ENCODE measurements around the gene ASPRV1. TPM values are rescaled to one million over a fixed set of nuclear protein-coding genes. Genes with fewer than 3 reads are reported as not detected.

The ASPRV1 gene
- total and polyA plus RNA-seq, 3 donors from 2014 or later = 3.5 to 9.2 (median 8.2) TPM

DNA sequence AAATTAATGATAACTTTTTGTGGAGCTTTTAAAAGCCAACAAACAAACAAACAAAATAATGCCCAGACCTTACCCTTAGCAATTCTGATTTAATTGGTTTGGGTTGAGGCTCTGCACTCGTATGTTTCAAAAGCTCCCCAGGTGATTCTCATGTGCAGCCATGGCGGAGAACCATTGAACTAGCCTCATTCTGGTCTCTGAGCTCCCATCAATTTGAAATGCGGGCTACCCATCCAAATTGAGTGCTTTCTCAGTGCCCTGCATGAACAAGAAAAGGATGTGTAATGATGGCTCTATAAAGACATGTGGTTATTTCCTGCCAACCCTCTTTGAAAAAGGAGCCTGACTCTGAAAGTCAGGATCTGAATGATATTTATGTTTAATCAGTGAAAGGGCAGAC is 38.3 kb downstream of the ASPRV1 start:
- no peaks in the 10 kb centered on the region for H3K36me3 ChIP-seq (ENCODE audit: low read depth, missing control alignments)
- intact Hi-C loops (cut with DNase I; ENCODE audit: low total_unique reads) = no loop called here

DNA sequence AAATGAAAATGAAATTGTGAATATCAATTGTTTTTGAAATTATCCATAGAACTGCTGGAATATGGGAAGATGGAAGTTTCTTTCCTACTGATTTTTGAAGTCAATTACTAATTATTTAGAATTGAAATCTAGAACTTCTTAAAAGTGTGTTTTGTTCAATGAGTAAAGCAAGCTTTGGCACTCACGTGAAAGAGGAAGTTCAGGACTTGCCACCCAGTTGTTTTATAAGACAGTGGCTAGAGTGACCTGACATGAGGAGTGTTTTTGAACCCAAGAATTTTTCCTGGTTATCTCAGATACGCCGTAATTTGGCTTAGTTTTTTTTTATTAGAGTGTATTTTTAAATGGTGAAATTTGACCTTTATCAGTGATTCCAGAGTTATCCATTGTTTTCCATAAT is 43.0 kb downstream of the ASPRV1 start:
- Histone ChIP-seq H3K27ac (no peak overlapping the region), H3K4me1 (peaks cover 6% of the 10 kb centered on the region)
- intact Hi-C loops (cut with DNase I; ENCODE audit: low total_unique reads) = loop anchor here (10.0 kb wide), 1 partner anchor 166 kb away; the partner anchor contains the start of gene PCBP1

More for the DNA sequence above, 38.3 kb downstream of the ASPRV1 start:
- H3K4me1 ChIP-seq = no peaks in the 10 kb centered on the region
- no peaks in the 10 kb centered on the region for H3K9me3 ChIP-seq
- TF ChIP-seq, protein P1, sequence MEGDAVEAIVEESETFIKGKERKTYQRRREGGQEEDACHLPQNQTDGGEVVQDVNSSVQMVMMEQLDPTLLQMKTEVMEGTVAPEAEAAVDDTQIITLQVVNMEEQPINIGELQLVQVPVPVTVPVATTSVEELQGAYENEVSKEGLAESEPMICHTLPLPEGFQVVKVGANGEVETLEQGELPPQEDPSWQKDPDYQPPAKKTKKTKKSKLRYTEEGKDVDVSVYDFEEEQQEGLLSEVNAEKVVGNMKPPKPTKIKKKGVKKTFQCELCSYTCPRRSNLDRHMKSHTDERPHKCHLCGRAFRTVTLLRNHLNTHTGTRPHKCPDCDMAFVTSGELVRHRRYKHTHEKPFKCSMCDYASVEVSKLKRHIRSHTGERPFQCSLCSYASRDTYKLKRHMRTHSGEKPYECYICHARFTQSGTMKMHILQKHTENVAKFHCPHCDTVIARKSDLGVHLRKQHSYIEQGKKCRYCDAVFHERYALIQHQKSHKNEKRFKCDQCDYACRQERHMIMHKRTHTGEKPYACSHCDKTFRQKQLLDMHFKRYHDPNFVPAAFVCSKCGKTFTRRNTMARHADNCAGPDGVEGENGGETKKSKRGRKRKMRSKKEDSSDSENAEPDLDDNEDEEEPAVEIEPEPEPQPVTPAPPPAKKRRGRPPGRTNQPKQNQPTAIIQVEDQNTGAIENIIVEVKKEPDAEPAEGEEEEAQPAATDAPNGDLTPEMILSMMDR (IDR thresholded peaks at IDR 0.05) = no peak
- no peak for TF ChIP-seq POLR2A (IDR thresholded peaks at IDR 0.05)
- DNase-seq = no peak
- no peaks in the 10 kb centered on the region for H3K27me3 ChIP-seq
- H3K27ac ChIP-seq = no peak overlapping the region
- WGBS, 2 donors = 88 to 96% methylated on average over 3 of the region's 3 CpGs
- H3K4me3 ChIP-seq = no peak overlapping the region

DNA sequence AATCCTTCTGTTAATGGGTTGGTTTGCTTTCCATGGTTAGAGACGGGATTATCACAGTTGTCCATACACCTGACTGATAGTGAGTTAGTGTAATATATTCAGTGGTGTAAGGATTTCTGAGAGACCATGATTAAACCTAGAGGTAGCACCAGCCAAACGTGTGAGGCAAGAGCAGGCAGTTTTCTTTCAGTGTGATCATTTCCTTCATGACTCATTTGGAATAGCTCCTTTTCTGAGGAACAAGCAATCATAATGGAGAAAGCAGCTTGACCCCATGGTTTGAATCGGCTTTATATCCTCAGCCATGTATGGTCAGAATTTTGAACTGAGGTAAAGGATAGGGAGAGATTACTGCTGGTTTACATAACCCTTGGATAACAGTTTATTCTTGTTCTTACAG is 43.6 kb downstream of the ASPRV1 start:
- no peak for TF ChIP-seq POLR2A (IDR thresholded peaks at IDR 0.05)
- TF ChIP-seq, protein P1 (IDR thresholded peaks at IDR 0.05) = no peak
- Histone ChIP-seq H3K9me3 (no peaks in the 10 kb centered on the region), H3K27ac (no peak overlapping the region), H3K4me3 (no peak overlapping the region), H3K4me1 (peaks cover 8% of the 10 kb centered on the region), H3K36me3 (ENCODE audit: low read depth, missing control alignments) (no peaks in the 10 kb centered on the region), H3K27me3 (no peaks in the 10 kb centered on the region)
- intact Hi-C loops (cut with DNase I; ENCODE audit: low total_unique reads) = loop anchor here (10.0 kb wide), 1 partner anchor 167 kb away; the partner anchor contains the start of gene PCBP1
- WGBS, 2 donors = 60 to 75% methylated on average over 3 of the region's 3 CpGs
- DNase-seq = no peak

More for the DNA sequence above, 43.0 kb downstream of the ASPRV1 start:
- Histone ChIP-seq H3K9me3 (no peaks in the 10 kb centered on the region), H3K27me3 (no peaks in the 10 kb centered on the region), H3K4me3 (no peak overlapping the region), H3K36me3 (ENCODE audit: low read depth, missing control alignments) (no peaks in the 10 kb centered on the region)
- DNase-seq = no peak
- no peak for TF ChIP-seq POLR2A (IDR thresholded peaks at IDR 0.05)
- TF ChIP-seq, protein P1 (IDR thresholded peaks at IDR 0.05) = no peak
- WGBS, 2 donors = 56 to 77% methylated on average over 3 of the region's 3 CpGs

DNA sequence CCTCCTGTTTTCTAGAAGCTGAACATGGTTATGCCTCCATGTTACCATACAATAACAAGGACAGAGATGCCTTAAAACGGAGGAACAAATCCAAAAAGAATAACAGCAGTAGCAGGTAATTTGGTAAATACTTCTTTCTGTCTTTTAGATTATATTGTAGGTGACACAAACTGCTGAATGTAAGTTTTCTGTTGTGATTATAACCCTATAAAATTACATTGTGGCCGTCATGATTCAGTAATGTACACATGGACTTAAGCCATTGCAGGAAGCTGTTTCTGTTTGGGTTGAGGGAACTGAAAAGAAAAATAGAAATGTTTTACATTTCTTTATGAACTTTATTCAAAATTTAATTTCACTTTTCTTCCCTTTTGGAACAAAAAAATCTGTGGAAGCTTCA is 45.3 kb downstream of the ASPRV1 start:
- peaks cover 8% of the 10 kb centered on the region for H3K4me1 ChIP-seq
- no peaks in the 10 kb centered on the region for H3K27me3 ChIP-seq
- DNase-seq = no peak
- intact Hi-C loops (cut with DNase I; ENCODE audit: low total_unique reads) = loop anchor here (10.0 kb wide), 1 partner anchor 169 kb away; the partner anchor contains the start of gene PCBP1
- no peak overlapping the region for H3K27ac ChIP-seq
- TF ChIP-seq, protein P1 (IDR thresholded peaks at IDR 0.05) = no peak
- no peak for TF ChIP-seq POLR2A (IDR thresholded peaks at IDR 0.05)
- WGBS, 2 donors = 39 to 49% methylated on average over 2 of the region's 2 CpGs
- H3K9me3 ChIP-seq = no peaks in the 10 kb centered on the region
- no peaks in the 10 kb centered on the region for H3K36me3 ChIP-seq (ENCODE audit: low read depth, missing control alignments)
- peak overlapping the region in 1 of 2 donors; percentile 89 for H3K4me3 ChIP-seq

All from testis (tissue), 3 donors.